HUES6 (cell line): ENCODE data around the gene CMYA5.

Experiments used
- H3K27ac ChIP-seq: 2 replicates; pipeline ENCODE4 v1.7.0; 2013; ENCODE audit warnings: low read depth, mild to moderate bottlenecking, low read length, inconsistent platforms
- H3K27me3 ChIP-seq: 2 replicates; pipeline ENCODE4 v1.6.1; 2013; ENCODE audit warnings: low read length; ENCODE audit not compliant: control insufficient read depth, insufficient read depth
- H3K36me3 ChIP-seq: 2 replicates; pipeline ENCODE4 v1.6.1; 2013; ENCODE audit warnings: low read length; ENCODE audit not compliant: control insufficient read depth, insufficient read depth
- H3K4me1 ChIP-seq: 2 replicates; pipeline ENCODE4 v1.6.1; 2013; ENCODE audit warnings: low read length; ENCODE audit not compliant: control insufficient read depth, insufficient read depth
- H3K4me3 ChIP-seq: 2 replicates; pipeline ENCODE4 v1.5.1; 2013; ENCODE audit warnings: low read depth, low read length
- H3K9ac ChIP-seq: one replicate; pipeline ENCODE4 v1.6.1; 2013; ENCODE audit warnings: mild to moderate bottlenecking, low read length
- H3K9me3 ChIP-seq: 2 replicates; pipeline ENCODE4 v1.6.1; 2013; ENCODE audit warnings: low read depth, low read length; ENCODE audit not compliant: control insufficient read depth, insufficient read depth

The CMYA5 gene

GRCh38 chr5:79728396-79728795 is 38.8 kb downstream of the CMYA5 start:
- H3K4me1 ChIP-seq = no peaks in the 10 kb centered on the region
- H3K36me3 ChIP-seq = no peaks in the 10 kb centered on the region
- H3K27ac ChIP-seq = no peak overlapping the region
- H3K9me3 ChIP-seq = no peaks in the 10 kb centered on the region
- H3K4me3 ChIP-seq = no peak overlapping the region
- H3K9ac ChIP-seq = no peak overlapping the region
- H3K27me3 ChIP-seq = peaks cover 11% of the 10 kb centered on the region; the same call in 1 of the 2 replicates

- Histone ChIP-seq H3K4me3 (no peak overlapping the region), H3K9ac (no peak overlapping the region), H3K36me3 (no peaks in the 10 kb centered on the region), H3K27ac (no peak overlapping the region), H3K27me3 (peaks cover 11% of the 10 kb centered on the region; the same call in 1 of the 2 replicates), H3K4me1 (no peaks in the 10 kb centered on the region), H3K9me3 (no peaks in the 10 kb centered on the region)
Observed at GRCh38 chr5:79729679-79730078, 40.0 kb downstream of the CMYA5 start.

GRCh38 chr5:79730564-79730963 is 40.9 kb downstream of the CMYA5 start:
- Histone ChIP-seq H3K9ac (no peak overlapping the region), H3K4me3 (no peak overlapping the region), H3K27me3 (peaks cover 15% of the 10 kb centered on the region; the same call in 1 of the 2 replicates), H3K9me3 (no peaks in the 10 kb centered on the region), H3K36me3 (no peaks in the 10 kb centered on the region), H3K4me1 (no peaks in the 10 kb centered on the region), H3K27ac (no peak overlapping the region)

- H3K4me1 ChIP-seq = no peaks in the 10 kb centered on the region
- no peak overlapping the region for H3K27ac ChIP-seq
- no peaks in the 10 kb centered on the region for H3K9me3 ChIP-seq
- no peak overlapping the region for H3K4me3 ChIP-seq
- H3K9ac ChIP-seq = no peak overlapping the region
- H3K36me3 ChIP-seq = no peaks in the 10 kb centered on the region
- peaks cover 15% of the 10 kb centered on the region; the same call in 1 of the 2 replicates for H3K27me3 ChIP-seq
Observed at GRCh38 chr5:79731775-79732174, 42.1 kb downstream of the CMYA5 start.

- Histone ChIP-seq H3K36me3 (no peaks in the 10 kb centered on the region), H3K27ac (no peak overlapping the region), H3K4me3 (no peak overlapping the region), H3K4me1 (no peaks in the 10 kb centered on the region), H3K27me3 (peaks cover 6% of the 10 kb centered on the region; the same call in 1 of the 2 replicates), H3K9me3 (no peaks in the 10 kb centered on the region), H3K9ac (no peak overlapping the region)
Observed at GRCh38 chr5:79736528-79737514, 47.2 kb downstream of the CMYA5 start.

- Histone ChIP-seq H3K27ac (no peak overlapping the region), H3K9me3 (no peaks in the 10 kb centered on the region), H3K9ac (no peak overlapping the region), H3K4me3 (no peak overlapping the region), H3K27me3 (peaks cover 4% of the 10 kb centered on the region; the same call in 1 of the 2 replicates), H3K36me3 (no peaks in the 10 kb centered on the region), H3K4me1 (no peaks in the 10 kb centered on the region)
Observed at GRCh38 chr5:79738349-79738748, 48.7 kb downstream of the CMYA5 start.

GRCh38 chr5:79742549-79743136 is 53.0 kb downstream of the CMYA5 start:
- Histone ChIP-seq H3K36me3 (no peaks in the 10 kb centered on the region), H3K4me1 (peaks cover 22% of the 10 kb centered on the region), H3K9ac (no peak overlapping the region), H3K27me3 (no peaks in the 10 kb centered on the region), H3K9me3 (no peaks in the 10 kb centered on the region), H3K27ac (no peak overlapping the region), H3K4me3 (no peak overlapping the region)

- no peak overlapping the region for H3K27ac ChIP-seq
- no peak overlapping the region for H3K9ac ChIP-seq
- H3K9me3 ChIP-seq = no peaks in the 10 kb centered on the region
- H3K36me3 ChIP-seq = no peaks in the 10 kb centered on the region
- peaks cover 22% of the 10 kb centered on the region for H3K4me1 ChIP-seq
- no peak overlapping the region for H3K4me3 ChIP-seq
- no peaks in the 10 kb centered on the region for H3K27me3 ChIP-seq
Observed at GRCh38 chr5:79743846-79744605, 54.4 kb downstream of the CMYA5 start.

GRCh38 chr5:79745255-79745654 is 55.6 kb downstream of the CMYA5 start:
- Histone ChIP-seq H3K9me3 (no peaks in the 10 kb centered on the region), H3K4me3 (no peak overlapping the region), H3K4me1 (peaks cover 22% of the 10 kb centered on the region), H3K36me3 (no peaks in the 10 kb centered on the region), H3K27me3 (no peaks in the 10 kb centered on the region), H3K9ac (no peak overlapping the region), H3K27ac (no peak overlapping the region)

- Histone ChIP-seq H3K4me3 (no peak overlapping the region), H3K9ac (no peak overlapping the region), H3K4me1 (peaks cover 33% of the 10 kb centered on the region), H3K9me3 (no peaks in the 10 kb centered on the region), H3K27me3 (no peaks in the 10 kb centered on the region), H3K27ac (no peak overlapping the region), H3K36me3 (no peaks in the 10 kb centered on the region)
Observed at GRCh38 chr5:79746642-79747569, 57.3 kb downstream of the CMYA5 start.
